ENCODE results near the gene SLN. TPM values are rescaled to one million over a fixed set of nuclear protein-coding genes. Genes with fewer than 3 reads are reported as not detected.

SLN gene
- total and polyA plus RNA-seq, 2 experiments from 2014 or later: 13.7 to 15.8 TPM

GRCh38 chr11:107682572-107682971 is 29.3 kb downstream of the SLN start:
- H2AFZ ChIP-seq: no peak overlapping the region
- H3K4me1 ChIP-seq (ENCODE audit: insufficient read depth): no peaks in the 10 kb centered on the region
- WGBS (ENCODE audit: low lambda C conversion rate, missing lambda C conversion rate): 91% methylated on average over 5 of the region's 5 CpGs
- H3K27ac ChIP-seq: no peak overlapping the region
- no peak overlapping the region for H3K4me3 ChIP-seq
- H3K4me2 ChIP-seq: no peak overlapping the region
- H3K79me2 ChIP-seq: no peaks in the 10 kb centered on the region
- H3K27me3 ChIP-seq: no peaks in the 10 kb centered on the region
- DNase-seq (ENCODE audit: low spot score): no peak
- H3K9me2 ChIP-seq (replicated peaks; ENCODE audit: insufficient read depth): no peaks in the 10 kb centered on the region
- no peaks in the 10 kb centered on the region for H3K36me3 ChIP-seq (replicated peaks; ENCODE audit: insufficient read depth, low read depth)
- TF ChIP-seq EZH2phosphoT487 (IDR thresholded peaks at IDR 0.05; ENCODE audit: low read depth, severe bottlenecking, unreplicated experiment) (no peak), CTCF (IDR thresholded peaks at IDR 0.05; ENCODE audit: poor library complexity) (no peak), EZH2 (IDR thresholded peaks at IDR 0.05; ENCODE audit: borderline replicate concordance) (no peak)
- H3K9me3 ChIP-seq (ENCODE audit: low read depth): no peaks in the 10 kb centered on the region
- no peaks in the 10 kb centered on the region for H4K20me1 ChIP-seq (ENCODE audit: insufficient read depth, poor library complexity, severe bottlenecking)

- Histone ChIP-seq H3K4me1 (ENCODE audit: insufficient read depth) (no peaks in the 10 kb centered on the region), H3K36me3 (replicated peaks; ENCODE audit: insufficient read depth, low read depth) (no peaks in the 10 kb centered on the region), H4K20me1 (ENCODE audit: insufficient read depth, poor library complexity, severe bottlenecking) (no peaks in the 10 kb centered on the region), H3K4me3 (no peak overlapping the region), H3K27ac (no peak overlapping the region), H2AFZ (no peak overlapping the region), H3K9me2 (replicated peaks; ENCODE audit: insufficient read depth) (no peaks in the 10 kb centered on the region), H3K4me2 (no peak overlapping the region), H3K9me3 (ENCODE audit: low read depth) (no peaks in the 10 kb centered on the region), H3K79me2 (no peaks in the 10 kb centered on the region), H3K27me3 (no peaks in the 10 kb centered on the region)
- TF ChIP-seq CTCF (IDR thresholded peaks at IDR 0.05; ENCODE audit: poor library complexity) (no peak), EZH2phosphoT487 (IDR thresholded peaks at IDR 0.05; ENCODE audit: low read depth, severe bottlenecking, unreplicated experiment) (no peak), EZH2 (IDR thresholded peaks at IDR 0.05; ENCODE audit: borderline replicate concordance) (no peak)
- no peak for DNase-seq (ENCODE audit: low spot score)
- 87% methylated on average over 4 of the region's 4 CpGs for WGBS (ENCODE audit: low lambda C conversion rate, missing lambda C conversion rate)
These were observed 29.7 kb downstream of the SLN start for GRCh38 chr11:107682171-107682570.

- Histone ChIP-seq H3K79me2 (no peaks in the 10 kb centered on the region), H3K27ac (no peak overlapping the region), H3K4me1 (ENCODE audit: insufficient read depth) (no peaks in the 10 kb centered on the region), H3K9me3 (ENCODE audit: low read depth) (no peaks in the 10 kb centered on the region), H3K27me3 (no peaks in the 10 kb centered on the region), H3K36me3 (replicated peaks; ENCODE audit: insufficient read depth, low read depth) (no peaks in the 10 kb centered on the region), H3K4me3 (no peak overlapping the region), H4K20me1 (ENCODE audit: insufficient read depth, poor library complexity, severe bottlenecking) (no peaks in the 10 kb centered on the region), H2AFZ (no peak overlapping the region), H3K4me2 (no peak overlapping the region), H3K9me2 (replicated peaks; ENCODE audit: insufficient read depth) (no peaks in the 10 kb centered on the region)
- no peak for TF ChIP-seq EZH2 (IDR thresholded peaks at IDR 0.05; ENCODE audit: borderline replicate concordance)
- no peak for TF ChIP-seq EZH2phosphoT487 (IDR thresholded peaks at IDR 0.05; ENCODE audit: low read depth, severe bottlenecking, unreplicated experiment)
- no peak for TF ChIP-seq CTCF (IDR thresholded peaks at IDR 0.05; ENCODE audit: poor library complexity)
- 77% methylated on average over 4 of the region's 4 CpGs for WGBS (ENCODE audit: low lambda C conversion rate, missing lambda C conversion rate)
- DNase-seq (ENCODE audit: low spot score): no peak
These were observed 32.4 kb downstream of the SLN start for GRCh38 chr11:107679255-107680024.

All from hepatocyte (in vitro differentiated cells).